Upper lobe of left lung (tissue), 4 donors: ENCODE measurements around the gene SMAD6.

Experiments used
- CTCF ChIP-seq, 6 experiments: fragments of 450-650 bp in 4 of 6; fragments of 200-600 bp in 2 of 6; sonication (generic) in 2 of 6; IDR thresholded peaks; one replicate each; pipeline ENCODE4 v1.5.1; 2016 to 2019; ENCODE audit warnings: antibody characterized with exemption in 6 of 6
- EP300 ChIP-seq, 4 donors: sonication (generic); formaldehyde crosslinking; IDR thresholded peaks; one replicate each; pipeline ENCODE4 v1.5.1; 2017; ENCODE audit warnings: antibody characterized with exemption in 4 of 4, control low read depth in 2 of 4
- POLR2A ChIP-seq, 4 donors: fragments of 450-650 bp; IDR thresholded peaks; one replicate each; pipeline ENCODE4 v1.5.1; 2016 to 2017; ENCODE audit warnings: antibody characterized with exemption in 4 of 4, mild to moderate bottlenecking in 2 of 4
- POLR2AphosphoS5 ChIP-seq, 2 donors: sonication (generic); formaldehyde crosslinking; IDR thresholded peaks; one replicate each; pipeline ENCODE4 v1.5.1; 2017; ENCODE audit warnings: antibody characterized with exemption in 2 of 2

- TF ChIP-seq CTCF (IDR thresholded peaks at IDR 0.05) (no peak), POLR2AphosphoS5 (IDR thresholded peaks at IDR 0.05) (peak in 1 of 2 donors; percentile 27), EP300 (IDR thresholded peaks at IDR 0.05) (no peak), POLR2A (IDR thresholded peaks at IDR 0.05) (no peak)
Observed at GRCh38 chr15:66655997-66656396, 46.0 kb upstream of the SMAD6 start.
